Heart right ventricle (tissue), 16 donors: ENCODE measurements around the gene FAM240B. TPM values are rescaled to one million over a fixed set of nuclear protein-coding genes. Genes with fewer than 3 reads are reported as not detected.

Source experiments
- ATAC-seq, 8 donors: fragments of 200-7000 bp; cut with Tn5 transposase; one replicate each; pipeline ENCODE4 v1.9.1; 2020; ENCODE audit warnings: mild to moderate bottlenecking in 8 of 8, moderate library complexity in 8 of 8, moderate number of reproducible peaks in 1 of 8
- DNase-seq, 2 donors: peaks; one replicate each; pipeline ENCODE4 v3.0.0-alpha.2; 2020
- H3K27ac ChIP-seq, 10 donors: fragments of 200-600 bp; sonication (generic) in 2 of 10; one replicate each; pipeline versions ENCODE4 v1.5.0 to v1.8.0; 2020 to 2022; ENCODE audit warnings: mild to moderate bottlenecking in 3 of 10
- H3K27me3 ChIP-seq, 7 donors: fragments of 200-600 bp; one replicate each; pipeline ENCODE4 v1.8.0; 2021 to 2022; ENCODE audit warnings: mild to moderate bottlenecking in 2 of 7
- H3K36me3 ChIP-seq, 9 donors: fragments of 200-600 bp; sonication (generic) in 1 of 9; one replicate each; pipeline versions ENCODE4 v1.5.0 to v1.8.0; 2020 to 2022; ENCODE audit warnings: mild to moderate bottlenecking in 2 of 9
- H3K4me1 ChIP-seq, 9 donors: fragments of 200-600 bp; sonication (generic) in 1 of 9; one replicate each; pipeline versions ENCODE4 v1.5.0 to v1.8.0; 2020 to 2022; ENCODE audit warnings: mild to moderate bottlenecking in 4 of 9
- H3K4me3 ChIP-seq, 10 donors: fragments of 200-600 bp; sonication (generic) in 2 of 10; one replicate each; pipeline versions ENCODE4 v1.5.0 to v1.8.0; 2020 to 2022; ENCODE audit warnings: mild to moderate bottlenecking in 7 of 10, moderate library complexity in 2 of 10
- H3K9me3 ChIP-seq, 11 donors: fragments of 200-600 bp in 10 of 11; sonication (generic) in 2 of 11; one replicate each; pipeline versions ENCODE4 v1.5.0 to v1.8.0; 2013 to 2022; ENCODE audit warnings: mild to moderate bottlenecking in 2 of 11, control low read depth in 1 of 11, moderate library complexity in 1 of 11
- WGBS, 2 donors: extraction: QIAGEN DNeasy Blood & Tissue Kit; methylation state at CpG; one replicate each; pipeline ENCODE4 v1.1.7; 2013; ENCODE audit warnings: inconsistent platforms in 1 of 2; 5-methylcytosine and 5-hydroxymethylcytosine counted together
- intact Hi-C, 10 donors: fragments of 100-400 bp; cut with DNase I; formaldehyde crosslinking; loops; one replicate each; pipeline versions ENCODE4 v1.11.1 to v1.14.2; 2022
- polyA plus RNA-seq, 2 donors: library from polyadenylated mRNA; stranded (reverse); fragments of 200-250 nt; gene quantifications; one replicate each; pipeline ENCODE4 v1.2.3, GENCODE V29; 2013
- total RNA-seq, 10 donors: library from RNA; stranded (reverse); fragmentation: NEBNext Ultra II Directional in 3 of 10; extraction: Animal tissue kit (Norgen Biotek cat#: 25700) in 3 of 10; gene quantifications; one replicate each; pipeline versions ENCODE4 v1.2.1 to v1.2.4, GENCODE V29; 2021 to 2023
- TF ChIP-seq, protein P1 (sequence below), 9 donors: fragments of 200-600 bp; sonication (generic) in 2 of 9; IDR thresholded peaks; one replicate each; pipeline versions ENCODE4 v1.5.0 to v1.8.0; 2021 to 2022; ENCODE audit warnings: antibody characterized with exemption in 9 of 9, mild to moderate bottlenecking in 5 of 9, moderate library complexity in 1 of 9
- donor health status: Arrhythmogenic right ventricular cardiomyopathy.
- donor health status: ischemic (EF 13 %, LVEDD 7.1; RV severe dilation, severe dysfunction).
- donor health status: healthy with polysubstance abuse.
- donor health status: DM: no; HTN: yes; CAD: no.
- donor health status: DM: no; HTN: no; CAD: no.
- donor health status: ischemic (EF 25% LVEDD 6.9; RV normal size, moderate dysfunction).
- donor health status: ischemic (EF 25% LVEDD 5.7; RV mildly dilated, moderate dysfunction).
- donor health status: healthy.
- donor health status: DM: yes; HTN: yes; CAD: no.
- donor health status: Ischemic cardiomyopathy.
- donor health status: ischemic (EF 35%, LVEDD 5.7; RV mildly dilated, moderate dysfunction).
- donor health status: nonischemic (EF 11% LVEDD 7.7; RV severe dilation, severe dysfunction).
- donor health status: DM: yes; HTN: yes; CAD: no.
- donor health status: PGD.
- donor health status: ischemic (EF 29% LVEDD 5.4; RV normal size, mild dysfunction).
- donor health status: nonischemic (EF 23%, LVEDD 6.1; RV moderate dilation, normal function).

The FAM240B gene
- total and polyA plus RNA-seq, 12 donors: not detected

DNA sequence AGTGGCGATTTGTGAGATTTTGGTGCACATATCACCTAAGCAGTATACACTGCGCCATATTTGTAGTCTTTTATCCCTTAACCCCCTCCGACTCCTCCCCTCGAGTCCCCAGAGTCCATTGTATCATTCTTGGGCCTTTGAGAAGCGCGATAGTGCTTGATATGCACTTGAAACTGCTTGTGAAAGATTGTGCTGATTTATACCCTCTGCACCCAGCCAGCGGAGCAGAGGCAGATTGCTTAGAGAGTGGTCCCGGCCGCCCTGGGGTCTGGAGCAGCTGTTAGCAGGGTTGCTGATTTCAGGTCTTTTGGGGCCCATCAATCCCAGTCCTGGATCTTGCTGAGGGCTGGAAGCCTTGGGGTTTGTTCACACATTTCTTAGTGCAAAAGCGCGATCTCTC, 13.0 kb upstream of the FAM240B start:
- intact Hi-C loops: no loop called here
- DNase-seq (no peak), ATAC-seq (no peak)
- Histone ChIP-seq H3K9me3 (peaks cover 0 to 3% (median 0%) of the 10 kb centered on the region in 11 donors), H3K4me1 (no peaks in the 10 kb centered on the region), H3K27ac (no peak overlapping the region), H3K27me3 (no peaks in the 10 kb centered on the region), H3K4me3 (no peak overlapping the region), H3K36me3 (no peaks in the 10 kb centered on the region)
- TF ChIP-seq, protein P1, sequence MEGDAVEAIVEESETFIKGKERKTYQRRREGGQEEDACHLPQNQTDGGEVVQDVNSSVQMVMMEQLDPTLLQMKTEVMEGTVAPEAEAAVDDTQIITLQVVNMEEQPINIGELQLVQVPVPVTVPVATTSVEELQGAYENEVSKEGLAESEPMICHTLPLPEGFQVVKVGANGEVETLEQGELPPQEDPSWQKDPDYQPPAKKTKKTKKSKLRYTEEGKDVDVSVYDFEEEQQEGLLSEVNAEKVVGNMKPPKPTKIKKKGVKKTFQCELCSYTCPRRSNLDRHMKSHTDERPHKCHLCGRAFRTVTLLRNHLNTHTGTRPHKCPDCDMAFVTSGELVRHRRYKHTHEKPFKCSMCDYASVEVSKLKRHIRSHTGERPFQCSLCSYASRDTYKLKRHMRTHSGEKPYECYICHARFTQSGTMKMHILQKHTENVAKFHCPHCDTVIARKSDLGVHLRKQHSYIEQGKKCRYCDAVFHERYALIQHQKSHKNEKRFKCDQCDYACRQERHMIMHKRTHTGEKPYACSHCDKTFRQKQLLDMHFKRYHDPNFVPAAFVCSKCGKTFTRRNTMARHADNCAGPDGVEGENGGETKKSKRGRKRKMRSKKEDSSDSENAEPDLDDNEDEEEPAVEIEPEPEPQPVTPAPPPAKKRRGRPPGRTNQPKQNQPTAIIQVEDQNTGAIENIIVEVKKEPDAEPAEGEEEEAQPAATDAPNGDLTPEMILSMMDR (IDR thresholded peaks at IDR 0.05): no peak
- 86 to 89% methylated on average over 11 of the region's 11 CpGs for WGBS, 2 donors

DNA sequence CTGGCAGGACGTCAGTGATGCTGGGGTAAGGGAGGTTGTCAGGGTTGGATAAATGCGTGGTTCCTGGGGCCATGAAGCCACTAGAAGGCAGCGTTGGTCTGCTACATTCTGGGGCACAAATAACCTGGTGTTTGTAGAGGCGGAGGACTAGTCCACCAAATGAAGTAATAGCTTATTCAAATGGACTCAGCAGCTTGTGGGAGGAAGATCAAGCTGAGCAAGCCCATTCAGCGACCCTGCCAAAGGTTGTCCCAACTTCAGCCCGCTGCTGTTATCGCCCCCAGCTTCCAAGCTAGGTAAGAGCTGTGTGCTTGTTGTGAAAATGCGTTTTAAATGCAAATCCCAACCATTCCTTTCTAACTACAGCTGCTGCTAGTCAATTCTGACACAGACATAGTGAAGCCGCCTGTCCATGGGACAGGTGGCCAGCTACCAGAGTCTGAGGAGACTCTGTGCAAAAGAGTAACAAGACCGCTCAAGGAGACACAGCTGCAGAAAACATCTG, 7.6 kb upstream of the FAM240B start:
- H3K9me3 ChIP-seq: peaks cover 0 to 3% (median 0%) of the 10 kb centered on the region in 11 donors
- no peaks in the 10 kb centered on the region for H3K4me1 ChIP-seq
- DNase-seq: peak in 1 of 2 donors; percentile 7
- intact Hi-C loops: loop anchor here in 1 of 10 donors (10.0 kb wide), 1 partner anchor 313 kb away; no protein-coding TSS in a partner anchor
- TF ChIP-seq, protein P1 (IDR thresholded peaks at IDR 0.05): peak in 7 of 9 donors; percentile 26 to 44 (median 39)
- peak in 1 of 8 donors; percentile 76 for ATAC-seq
- no peak overlapping the region for H3K27ac ChIP-seq
- no peaks in the 10 kb centered on the region for H3K36me3 ChIP-seq
- no peaks in the 10 kb centered on the region for H3K27me3 ChIP-seq
- H3K4me3 ChIP-seq: no peak overlapping the region
- 36 to 40% methylated on average over 10 of the region's 10 CpGs for WGBS, 2 donors

DNA sequence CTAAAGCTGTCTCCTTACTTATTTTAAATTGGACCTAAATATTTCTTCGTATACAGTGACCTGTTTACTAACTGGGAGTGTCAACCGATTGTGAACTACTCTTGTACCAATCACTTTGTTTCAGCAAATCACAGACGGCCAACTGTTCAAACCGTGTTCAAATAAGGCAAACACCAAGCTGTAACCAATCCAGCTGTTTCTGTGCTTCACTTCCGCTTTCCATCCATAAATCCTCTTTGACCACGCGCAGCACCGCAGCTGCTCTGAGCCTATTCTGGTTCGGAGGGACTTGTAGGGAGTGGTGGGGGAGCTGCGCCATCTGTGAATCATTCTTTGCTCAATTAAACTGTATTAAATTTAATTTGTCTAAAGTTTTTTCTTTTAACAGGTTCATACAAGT, 4.8 kb upstream of the FAM240B start:
- H3K27me3 ChIP-seq: no peaks in the 10 kb centered on the region
- H3K9me3 ChIP-seq: no peaks in the 10 kb centered on the region
- no peak overlapping the region for H3K4me3 ChIP-seq
- no peak for DNase-seq
- H3K4me1 ChIP-seq: no peaks in the 10 kb centered on the region
- intact Hi-C loops: loop anchor here in 1 of 10 donors (10.0 kb wide), 1 partner anchor 310 kb away; no protein-coding TSS in a partner anchor
- WGBS, 2 donors: 90 to 92% methylated on average over 10 of the region's 10 CpGs
- ATAC-seq: no peak
- no peaks in the 10 kb centered on the region for H3K36me3 ChIP-seq
- TF ChIP-seq, protein P1 (IDR thresholded peaks at IDR 0.05): no peak
- H3K27ac ChIP-seq: no peak overlapping the region

DNA sequence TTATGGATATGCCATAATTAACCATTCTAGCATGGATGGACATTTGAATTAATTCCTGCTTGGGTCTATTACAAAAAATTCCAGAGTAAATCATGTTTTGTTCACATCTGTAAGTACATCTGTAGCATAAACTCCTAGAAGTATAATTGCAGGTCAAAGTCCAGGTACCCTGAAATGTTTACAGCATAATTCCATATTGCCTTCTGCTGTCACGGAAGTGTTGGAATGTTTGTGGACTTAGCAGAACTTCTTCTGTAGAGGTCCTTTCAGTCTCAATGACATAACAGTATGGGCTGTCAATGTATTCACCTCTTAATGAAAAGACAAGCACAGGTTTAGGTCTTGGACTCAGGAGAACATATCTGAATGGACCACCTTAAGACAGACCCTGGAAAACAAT, 1.8 kb downstream of the FAM240B start:
- intact Hi-C loops: loop anchor here in 1 of 10 donors (10.0 kb wide), 1 partner anchor 53 kb away; no protein-coding TSS in a partner anchor
- no peak for ATAC-seq

More for the DNA sequence above, 1.8 kb downstream of the FAM240B start:
- 93 to 97% methylated on average over 1 of the region's 1 CpG for WGBS, 2 donors
- Histone ChIP-seq H3K4me1 (peaks cover 0 to 1% (median 0%) of the 10 kb centered on the region in 9 donors), H3K4me3 (no peak overlapping the region), H3K27ac (no peak overlapping the region), H3K9me3 (no peaks in the 10 kb centered on the region), H3K36me3 (no peaks in the 10 kb centered on the region), H3K27me3 (no peaks in the 10 kb centered on the region)
- TF ChIP-seq, protein P1 (IDR thresholded peaks at IDR 0.05): no peak
- no peak for DNase-seq
